Cardiac fibroblast (primary cell): Measurements from ENCODE around the gene RHOV.

ENCODE experiments used
- DNase-seq, 2 donors: peaks; one replicate each; pipeline versions ENCODE4 v3.0.0 to v3.0.0-alpha.2; 2010; ENCODE audit warnings: low read depth in 2 of 2
- H3K4me3 ChIP-seq, 2 donors: replicated peaks in 1 of 2; 1 replicate in 1 of 2; 2 replicates in 1 of 2; pipeline ENCODE4 v1.5.1; 2011; ENCODE audit warnings: low read depth in 2 of 2, low read length in 2 of 2, mild to moderate bottlenecking in 2 of 2, moderate library complexity in 1 of 2
- TF ChIP-seq, protein P1 (sequence below): IDR thresholded peaks from one replicate; pipeline ENCODE4 v1.5.1; 2011; ENCODE audit warnings: low read depth, mild to moderate bottlenecking, low read length, inconsistent platforms

Gene RHOV

DNA sequence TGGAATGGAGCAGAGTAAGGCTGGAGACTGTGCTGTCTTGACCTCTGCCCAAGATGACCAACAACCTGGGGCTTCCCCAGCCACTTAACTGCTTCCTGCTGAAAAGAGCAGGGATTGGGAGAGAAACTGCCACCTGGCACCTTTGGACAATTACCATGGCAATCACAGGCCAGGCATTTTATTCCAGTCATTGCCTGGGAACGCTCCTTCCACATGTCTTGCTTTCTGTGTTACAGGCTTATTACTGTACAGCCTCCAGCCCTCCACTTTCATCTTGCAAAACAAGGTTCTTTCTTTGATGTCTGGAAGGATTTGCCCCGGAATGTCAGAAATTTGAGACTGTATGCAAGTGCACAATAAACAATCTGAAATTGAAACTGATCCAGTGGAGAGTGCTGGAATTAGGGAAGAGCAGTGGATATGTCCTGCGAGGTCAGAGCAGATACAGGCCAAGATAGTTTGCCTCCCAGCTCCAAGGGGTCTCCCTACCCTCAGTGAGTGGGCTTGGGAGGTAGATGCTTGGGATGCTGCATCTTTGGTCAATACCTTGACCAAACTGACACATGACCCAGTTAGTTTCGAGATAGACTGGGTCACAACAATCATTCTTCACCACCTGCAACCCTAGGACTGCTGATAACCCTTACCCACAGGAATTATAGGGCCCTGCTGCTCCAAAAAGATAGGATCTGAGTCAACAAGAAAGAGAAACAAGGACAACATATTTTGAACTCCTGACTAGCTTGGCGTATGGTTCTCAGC, 48.2 kb downstream of the RHOV start:
- TF ChIP-seq, protein P1, sequence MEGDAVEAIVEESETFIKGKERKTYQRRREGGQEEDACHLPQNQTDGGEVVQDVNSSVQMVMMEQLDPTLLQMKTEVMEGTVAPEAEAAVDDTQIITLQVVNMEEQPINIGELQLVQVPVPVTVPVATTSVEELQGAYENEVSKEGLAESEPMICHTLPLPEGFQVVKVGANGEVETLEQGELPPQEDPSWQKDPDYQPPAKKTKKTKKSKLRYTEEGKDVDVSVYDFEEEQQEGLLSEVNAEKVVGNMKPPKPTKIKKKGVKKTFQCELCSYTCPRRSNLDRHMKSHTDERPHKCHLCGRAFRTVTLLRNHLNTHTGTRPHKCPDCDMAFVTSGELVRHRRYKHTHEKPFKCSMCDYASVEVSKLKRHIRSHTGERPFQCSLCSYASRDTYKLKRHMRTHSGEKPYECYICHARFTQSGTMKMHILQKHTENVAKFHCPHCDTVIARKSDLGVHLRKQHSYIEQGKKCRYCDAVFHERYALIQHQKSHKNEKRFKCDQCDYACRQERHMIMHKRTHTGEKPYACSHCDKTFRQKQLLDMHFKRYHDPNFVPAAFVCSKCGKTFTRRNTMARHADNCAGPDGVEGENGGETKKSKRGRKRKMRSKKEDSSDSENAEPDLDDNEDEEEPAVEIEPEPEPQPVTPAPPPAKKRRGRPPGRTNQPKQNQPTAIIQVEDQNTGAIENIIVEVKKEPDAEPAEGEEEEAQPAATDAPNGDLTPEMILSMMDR: no peak
- DNase-seq: peak in 1 of 2 donors; percentile 11
- H3K4me3 ChIP-seq: no peak overlapping the region

DNA sequence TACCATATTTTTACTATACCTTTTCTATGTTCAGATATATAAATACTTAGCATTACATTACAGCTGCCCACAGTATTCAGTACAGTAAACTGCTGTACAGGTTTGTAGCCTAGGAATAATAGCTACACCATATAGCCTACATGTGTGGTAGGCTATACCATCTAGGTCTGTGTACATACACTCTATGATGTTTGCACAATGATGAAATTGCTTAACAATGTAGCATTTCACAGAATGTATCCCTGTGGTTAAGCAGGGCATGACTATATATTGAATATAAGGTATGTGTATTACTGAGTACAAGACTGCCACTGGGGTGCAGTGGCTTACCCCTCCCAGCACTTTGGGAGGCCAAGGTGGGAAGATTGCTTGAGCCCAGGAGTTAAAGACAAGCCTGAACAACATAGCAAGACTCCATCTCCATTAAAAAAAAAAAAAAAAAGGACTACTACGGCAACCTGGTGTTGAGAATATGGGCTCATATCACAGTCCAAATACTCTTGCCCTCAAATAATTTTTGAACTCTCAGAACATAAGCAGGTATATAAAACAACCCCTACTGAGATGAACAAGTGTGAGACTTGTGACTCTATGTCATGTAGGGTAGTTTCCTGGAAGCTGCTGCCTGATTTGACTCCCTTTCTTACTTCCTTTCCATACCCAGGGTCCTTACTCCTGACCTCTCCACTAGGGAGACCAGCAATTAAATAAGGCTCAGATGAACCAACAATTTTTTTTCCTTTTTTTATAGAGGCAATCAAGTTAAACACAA, 50.3 kb downstream of the RHOV start:
- TF ChIP-seq, protein P1: no peak
- no peak for DNase-seq
- H3K4me3 ChIP-seq: no peak overlapping the region
